Endodermal cell (in vitro differentiated cells): ENCODE measurements around the gene GPR176. TPM values are rescaled to one million over a fixed set of nuclear protein-coding genes. Genes with fewer than 3 reads are reported as not detected.

Experiments used
- DNase-seq: peaks from one replicate; pipeline ENCODE4 v3.0.0-alpha.2; 2017
- H3K27ac ChIP-seq: 2 replicates; pipeline ENCODE4 v1.5.1; 2013; ENCODE audit warnings: mild to moderate bottlenecking, low read depth, low read length, moderate library complexity
- H3K27me3 ChIP-seq: 2 replicates; pipeline ENCODE4 v1.6.1; 2013; ENCODE audit warnings: mild to moderate bottlenecking, low read length, moderate library complexity; ENCODE audit not compliant: insufficient read depth, control insufficient read depth, poor library complexity, severe bottlenecking
- H3K36me3 ChIP-seq: 2 replicates; pipeline ENCODE4 v1.7.0; 2013; ENCODE audit warnings: mild to moderate bottlenecking, low read length, moderate library complexity; ENCODE audit not compliant: control insufficient read depth, insufficient read depth
- H3K4me1 ChIP-seq: one replicate; pipeline ENCODE4 v1.7.0; 2013; ENCODE audit warnings: low read length; ENCODE audit not compliant: control insufficient read depth, insufficient read depth
- H3K4me3 ChIP-seq: 2 replicates; pipeline ENCODE4 v1.5.1; 2013; ENCODE audit warnings: mild to moderate bottlenecking, low read length, moderate library complexity
- H3K9ac ChIP-seq: 2 replicates; pipeline ENCODE4 v1.6.1; 2013; ENCODE audit warnings: mild to moderate bottlenecking, low read length, moderate library complexity; ENCODE audit not compliant: poor library complexity, severe bottlenecking; ENCODE audit errors: extremely low read depth
- H3K9me3 ChIP-seq: 2 replicates; pipeline ENCODE4 v1.6.1; 2013; ENCODE audit warnings: mild to moderate bottlenecking, low read length, moderate library complexity; ENCODE audit not compliant: control insufficient read depth
- H3K27ac Mint-ChIP-seq: 2 replicates; pipeline ENCODE4 v1.8.0; 2020; ENCODE audit warnings: mixed read lengths
- H3K27me3 Mint-ChIP-seq: 2 replicates; pipeline ENCODE4 v1.8.0; 2021; ENCODE audit warnings: mild to moderate bottlenecking, mixed read lengths; ENCODE audit not compliant: insufficient read depth
- H3K36me3 Mint-ChIP-seq: 2 replicates; pipeline ENCODE4 v1.8.0; 2020; ENCODE audit warnings: low read depth, mixed read lengths
- H3K4me1 Mint-ChIP-seq: 2 replicates; pipeline ENCODE4 v1.8.0; 2020; ENCODE audit warnings: mixed read lengths
- H3K4me3 Mint-ChIP-seq: 2 replicates; pipeline ENCODE4 v1.8.0; 2020; ENCODE audit warnings: mild to moderate bottlenecking, moderate library complexity, mixed read lengths
- H3K9me3 Mint-ChIP-seq: 2 replicates; pipeline ENCODE4 v1.8.0; 2020; ENCODE audit warnings: mild to moderate bottlenecking, mixed read lengths
- WGBS, 2 experiments: methylation state at CpG; one replicate each; pipeline versions ENCODE4 v1.1.5 to v1.1.7; 2013; ENCODE audit warnings: missing lambda C conversion rate in 2 of 2, mixed read lengths in 1 of 2; ENCODE audit not compliant: insufficient coverage in 1 of 2, insufficient read length in 1 of 2; 5-methylcytosine and 5-hydroxymethylcytosine counted together
- total RNA-seq, 2 donors: library from RNA; stranded (reverse); fragmentation: NEBNext Ultra II Directional in 1 of 2; extraction: Animal tissue kit (Norgen Biotek cat#: 25700) in 1 of 2; gene quantifications; 2 replicates in 1 of 2; 3 replicates in 1 of 2; pipeline ENCODE4 v1.2.1, GENCODE V29; 2021
- TF ChIP-seq, protein P1 (sequence below): fragments of 200-600 bp; sonication (generic); conservative IDR thresholded peaks from 2 replicates; pipeline ENCODE4 v1.5.0; 2021; ENCODE audit warnings: antibody characterized with exemption, mild to moderate bottlenecking

The GPR176 gene
- total RNA-seq, 2 donors from 2014 or later = 26.0 to 31.1 TPM

DNA sequence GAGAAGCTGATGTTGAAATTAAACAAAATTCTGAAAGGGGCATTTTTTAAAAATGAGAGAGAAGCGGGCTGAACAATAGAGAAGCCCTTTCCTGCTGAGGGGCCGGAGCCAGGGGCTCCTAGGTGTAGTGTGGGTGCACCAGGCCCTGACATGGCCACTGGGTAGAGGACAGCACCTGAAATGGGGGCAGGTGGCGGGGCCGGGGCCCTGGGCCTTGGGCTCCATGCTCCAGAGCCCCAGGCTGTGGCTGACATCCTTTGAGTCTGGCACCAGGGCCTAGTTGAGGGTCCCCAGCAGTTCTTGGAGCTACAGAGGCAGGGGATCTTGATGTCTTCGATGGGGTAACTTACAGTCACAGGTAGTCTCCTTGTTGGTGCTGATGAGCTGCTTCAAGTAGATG is 6.5 kb upstream of the GPR176 start:
- 86 to 92% methylated on average over 3 to 5 of the region's 5 CpGs for WGBS, 2 experiments
- H3K27me3 Mint-ChIP-seq = peaks cover 2% of the 10 kb centered on the region
- no peak overlapping the region for H3K27ac ChIP-seq
- no peaks in the 10 kb centered on the region for H3K36me3 ChIP-seq
- TF ChIP-seq, protein P1, sequence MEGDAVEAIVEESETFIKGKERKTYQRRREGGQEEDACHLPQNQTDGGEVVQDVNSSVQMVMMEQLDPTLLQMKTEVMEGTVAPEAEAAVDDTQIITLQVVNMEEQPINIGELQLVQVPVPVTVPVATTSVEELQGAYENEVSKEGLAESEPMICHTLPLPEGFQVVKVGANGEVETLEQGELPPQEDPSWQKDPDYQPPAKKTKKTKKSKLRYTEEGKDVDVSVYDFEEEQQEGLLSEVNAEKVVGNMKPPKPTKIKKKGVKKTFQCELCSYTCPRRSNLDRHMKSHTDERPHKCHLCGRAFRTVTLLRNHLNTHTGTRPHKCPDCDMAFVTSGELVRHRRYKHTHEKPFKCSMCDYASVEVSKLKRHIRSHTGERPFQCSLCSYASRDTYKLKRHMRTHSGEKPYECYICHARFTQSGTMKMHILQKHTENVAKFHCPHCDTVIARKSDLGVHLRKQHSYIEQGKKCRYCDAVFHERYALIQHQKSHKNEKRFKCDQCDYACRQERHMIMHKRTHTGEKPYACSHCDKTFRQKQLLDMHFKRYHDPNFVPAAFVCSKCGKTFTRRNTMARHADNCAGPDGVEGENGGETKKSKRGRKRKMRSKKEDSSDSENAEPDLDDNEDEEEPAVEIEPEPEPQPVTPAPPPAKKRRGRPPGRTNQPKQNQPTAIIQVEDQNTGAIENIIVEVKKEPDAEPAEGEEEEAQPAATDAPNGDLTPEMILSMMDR = no peak
- no peaks in the 10 kb centered on the region for H3K27me3 ChIP-seq
- H3K4me1 Mint-ChIP-seq = peaks cover 22% of the 10 kb centered on the region
- no peak overlapping the region for H3K9ac ChIP-seq
- H3K27ac Mint-ChIP-seq = no peak overlapping the region
- no peaks in the 10 kb centered on the region for H3K36me3 Mint-ChIP-seq
- H3K9me3 ChIP-seq = no peaks in the 10 kb centered on the region
- H3K4me3 ChIP-seq = no peak overlapping the region
- H3K4me1 ChIP-seq = no peaks in the 10 kb centered on the region
- no peak for DNase-seq
- no peak overlapping the region for H3K4me3 Mint-ChIP-seq
- no peaks in the 10 kb centered on the region for H3K9me3 Mint-ChIP-seq

- no peak overlapping the region for H3K27ac Mint-ChIP-seq
- Histone ChIP-seq H3K4me3 (no peak overlapping the region), H3K9me3 (no peaks in the 10 kb centered on the region), H3K36me3 (no peaks in the 10 kb centered on the region), H3K9ac (no peak overlapping the region), H3K4me1 (no peaks in the 10 kb centered on the region), H3K27ac (no peak overlapping the region), H3K27me3 (peaks cover 3% of the 10 kb centered on the region)
- H3K4me1 Mint-ChIP-seq = peaks cover 22% of the 10 kb centered on the region
- no peak overlapping the region for H3K4me3 Mint-ChIP-seq
- 91 to 100% methylated on average over 1 to 4 of the region's 5 CpGs for WGBS, 2 experiments
- no peak for DNase-seq
- no peaks in the 10 kb centered on the region for H3K36me3 Mint-ChIP-seq
- no peaks in the 10 kb centered on the region for H3K9me3 Mint-ChIP-seq
- TF ChIP-seq, protein P1 = peak; percentile 52
- H3K27me3 Mint-ChIP-seq = peaks cover 2% of the 10 kb centered on the region
Measured at GRCh38 chr15:39925112-39925842, 5.2 kb upstream of the GPR176 start.

GRCh38 chr15:39924437-39924836 is 4.4 kb upstream of the GPR176 start:
- Histone ChIP-seq H3K36me3 (no peaks in the 10 kb centered on the region), H3K4me3 (no peak overlapping the region), H3K4me1 (no peaks in the 10 kb centered on the region), H3K27ac (no peak overlapping the region), H3K27me3 (peaks cover 11% of the 10 kb centered on the region), H3K9ac (no peak overlapping the region), H3K9me3 (no peaks in the 10 kb centered on the region)
- TF ChIP-seq, protein P1 = no peak
- DNase-seq = no peak
- H3K27ac Mint-ChIP-seq = no peak overlapping the region
- no peak overlapping the region for H3K4me3 Mint-ChIP-seq
- H3K27me3 Mint-ChIP-seq = peaks cover under 1% of the 10 kb centered on the region
- no peaks in the 10 kb centered on the region for H3K9me3 Mint-ChIP-seq
- no peaks in the 10 kb centered on the region for H3K36me3 Mint-ChIP-seq
- H3K4me1 Mint-ChIP-seq = peaks cover 22% of the 10 kb centered on the region
- 75 to 76% methylated on average over 2 to 3 of the region's 3 CpGs for WGBS, 2 experiments
